Activated CD8-positive, alpha-beta T cell treated with anti-CD3 and anti-CD28 coated beads for 36 hours (primary cell): Measurements from ENCODE around the gene ALDH7A1. TPM values are rescaled to one million over a fixed set of nuclear protein-coding genes. Genes with fewer than 3 reads are reported as not detected.
"Not testable (repeated sequence)": the region's sequence is repeated elsewhere in the genome, so short reads cannot be mapped to it uniquely, and the experiment has no call there.

Experiments
- ATAC-seq: fragments of 200-7000 bp; cut with Tn5 transposase; one replicate; pipeline ENCODE4 v1.10.0; 2021; ENCODE audit warnings: mild to moderate bottlenecking, moderate library complexity
- CTCF ChIA-PET: fragments of 350-600 bp; sonication (Branson Sonifier 250); formaldehyde crosslinking; loops from one replicate; lab custom pipeline; 2021; ENCODE audit warnings: antibody characterized with exemption; lab: Charles Lee
- POLR2A ChIA-PET: fragments of 350-600 bp; sonication (Branson Sonifier 250); formaldehyde crosslinking; loops from one replicate; lab custom pipeline; 2021; ENCODE audit warnings: antibody characterized with exemption; lab: Charles Lee
- DNase-seq: peaks from one replicate; pipeline ENCODE4 v3.0.0-alpha.2; 2020
- H3K27ac Mint-ChIP-seq: one replicate; pipeline ENCODE4 v1.8.0; 2021; ENCODE audit warnings: mild to moderate bottlenecking, mixed read lengths
- H3K27me3 Mint-ChIP-seq: one replicate; pipeline ENCODE4 v1.8.0; 2021; ENCODE audit warnings: mixed read lengths
- H3K36me3 Mint-ChIP-seq: one replicate; pipeline ENCODE4 v1.8.0; 2021; ENCODE audit warnings: low read depth, mixed read lengths
- H3K4me1 Mint-ChIP-seq: one replicate; pipeline ENCODE4 v1.8.0; 2021; ENCODE audit warnings: low read depth, mixed read lengths
- H3K4me3 Mint-ChIP-seq: one replicate; pipeline ENCODE4 v1.8.0; 2021; ENCODE audit warnings: mild to moderate bottlenecking, moderate library complexity, mixed read lengths
- H3K9me3 Mint-ChIP-seq: one replicate; pipeline ENCODE4 v1.8.0; 2021; ENCODE audit warnings: mixed read lengths
- intact Hi-C: fragments of 100-400 bp; cut with micrococcal nuclease; formaldehyde crosslinking; loops from one replicate; pipeline ENCODE4 v1.10.0; 2022
- total RNA-seq, 2 experiments: library from RNA; stranded (reverse); gene quantifications; one replicate each; pipeline ENCODE4 v1.2.3, GENCODE V29; 2021
- TF ChIP-seq, protein P1 (sequence below): fragments of 200-600 bp; IDR thresholded peaks from one replicate; pipeline ENCODE4 v1.8.0; 2022; ENCODE audit warnings: antibody characterized with exemption, mild to moderate bottlenecking

The ALDH7A1 gene
- total RNA-seq, 2 experiments from 2014 or later, result 4.8 to 5.1 TPM

DNA sequence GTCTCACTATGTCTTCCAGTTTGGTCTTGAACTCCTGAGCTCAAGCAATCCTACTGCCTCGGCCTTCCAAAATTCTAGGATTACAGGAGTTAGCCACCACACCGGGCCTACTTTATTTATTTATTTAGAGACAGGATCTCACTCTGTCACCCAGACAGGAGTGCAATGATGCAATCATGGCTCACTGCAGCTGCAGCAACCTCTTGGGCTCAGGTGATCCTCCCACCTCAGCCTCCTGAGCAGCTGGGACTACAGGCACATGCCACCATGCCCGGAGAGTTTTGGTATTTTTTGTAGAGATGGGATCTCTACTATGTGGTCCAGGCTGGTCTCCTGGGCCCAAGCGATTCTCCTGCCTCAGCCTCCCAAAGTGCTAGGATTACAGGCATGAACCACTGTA is 38.5 kb upstream of the ALDH7A1 start:
- TF ChIP-seq, protein P1, sequence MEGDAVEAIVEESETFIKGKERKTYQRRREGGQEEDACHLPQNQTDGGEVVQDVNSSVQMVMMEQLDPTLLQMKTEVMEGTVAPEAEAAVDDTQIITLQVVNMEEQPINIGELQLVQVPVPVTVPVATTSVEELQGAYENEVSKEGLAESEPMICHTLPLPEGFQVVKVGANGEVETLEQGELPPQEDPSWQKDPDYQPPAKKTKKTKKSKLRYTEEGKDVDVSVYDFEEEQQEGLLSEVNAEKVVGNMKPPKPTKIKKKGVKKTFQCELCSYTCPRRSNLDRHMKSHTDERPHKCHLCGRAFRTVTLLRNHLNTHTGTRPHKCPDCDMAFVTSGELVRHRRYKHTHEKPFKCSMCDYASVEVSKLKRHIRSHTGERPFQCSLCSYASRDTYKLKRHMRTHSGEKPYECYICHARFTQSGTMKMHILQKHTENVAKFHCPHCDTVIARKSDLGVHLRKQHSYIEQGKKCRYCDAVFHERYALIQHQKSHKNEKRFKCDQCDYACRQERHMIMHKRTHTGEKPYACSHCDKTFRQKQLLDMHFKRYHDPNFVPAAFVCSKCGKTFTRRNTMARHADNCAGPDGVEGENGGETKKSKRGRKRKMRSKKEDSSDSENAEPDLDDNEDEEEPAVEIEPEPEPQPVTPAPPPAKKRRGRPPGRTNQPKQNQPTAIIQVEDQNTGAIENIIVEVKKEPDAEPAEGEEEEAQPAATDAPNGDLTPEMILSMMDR, result no peak
- CTCF ChIA-PET, result no interaction called here
- H3K4me1 Mint-ChIP-seq, result no peaks in the 10 kb centered on the region

DNA sequence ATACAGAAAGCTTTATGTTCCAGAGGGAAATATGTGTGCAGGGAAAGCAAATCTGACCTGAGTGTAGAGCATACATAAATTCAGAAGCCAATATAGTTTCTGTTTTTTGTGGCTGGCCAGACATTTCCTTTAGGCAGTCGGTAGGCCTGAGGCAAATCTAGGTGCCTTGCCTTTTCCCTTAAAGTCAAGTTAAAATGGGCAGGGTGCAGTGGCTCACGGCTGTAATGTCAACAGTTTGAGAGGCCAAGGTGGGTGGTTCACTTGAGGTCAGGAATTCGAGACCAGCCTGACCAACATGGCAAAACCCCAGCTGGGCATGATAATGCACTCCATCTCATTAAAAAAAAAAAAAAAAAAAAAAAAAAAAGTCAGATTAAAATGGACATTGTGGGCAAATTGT is 36.9 kb upstream of the ALDH7A1 start:
- ChIA-PET POLR2A (no interaction called here), CTCF (interaction anchor here (0.5 kb wide), 1 partner anchor 104 kb away, joined by 3 read pairs; no protein-coding TSS in a partner anchor)
- Mint-ChIP-seq H3K36me3 (no peaks in the 10 kb centered on the region), H3K27ac (no peak overlapping the region), H3K9me3 (no peaks in the 10 kb centered on the region), H3K27me3 (no peaks in the 10 kb centered on the region), H3K4me3 (no peak overlapping the region), H3K4me1 (no peaks in the 10 kb centered on the region)
- DNase-seq, result no peak
- TF ChIP-seq, protein P1, result no peak
- ATAC-seq, result no peak
- intact Hi-C loops, result no loop called here

More for the DNA sequence above, 38.5 kb upstream of the ALDH7A1 start:
- intact Hi-C loops, result no loop called here
- POLR2A ChIA-PET, result no interaction called here
- Mint-ChIP-seq H3K36me3 (no peaks in the 10 kb centered on the region), H3K9me3 (no peaks in the 10 kb centered on the region), H3K4me3 (no peak overlapping the region), H3K27me3 (no peaks in the 10 kb centered on the region), H3K27ac (no peak overlapping the region)
- DNase-seq (no peak), ATAC-seq (no peak)

DNA sequence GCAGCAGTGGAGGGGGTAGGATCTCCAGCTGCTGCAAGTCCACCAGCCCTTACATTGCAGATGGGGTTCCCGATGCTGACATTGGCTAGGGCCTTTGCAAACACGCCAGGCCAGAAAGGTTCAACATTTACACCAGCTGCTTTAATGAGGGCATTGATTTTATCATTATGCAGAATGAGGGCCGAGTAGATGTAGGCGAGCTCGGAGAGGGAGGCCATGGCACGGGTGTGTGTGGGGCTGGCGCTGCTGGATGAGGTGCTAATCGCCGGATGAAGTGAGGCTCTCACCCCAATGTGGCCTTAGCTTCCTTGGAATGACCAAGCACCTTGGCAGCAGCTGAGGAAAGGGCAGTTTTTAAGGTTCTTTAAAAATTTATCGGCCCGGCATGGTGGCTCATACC is 33.1 kb upstream of the ALDH7A1 start:
- Mint-ChIP-seq H3K4me3 (no peak overlapping the region), H3K36me3 (peaks cover 24% of the 10 kb centered on the region), H3K9me3 (no peaks in the 10 kb centered on the region), H3K27ac (no peak overlapping the region), H3K27me3 (no peaks in the 10 kb centered on the region), H3K4me1 (peaks cover 11% of the 10 kb centered on the region)
- intact Hi-C loops, result no loop called here
- DNase-seq (no peak), ATAC-seq (no peak)
- POLR2A ChIA-PET, result no interaction called here
- TF ChIP-seq, protein P1, result no peak
- CTCF ChIA-PET, result no interaction called here

DNA sequence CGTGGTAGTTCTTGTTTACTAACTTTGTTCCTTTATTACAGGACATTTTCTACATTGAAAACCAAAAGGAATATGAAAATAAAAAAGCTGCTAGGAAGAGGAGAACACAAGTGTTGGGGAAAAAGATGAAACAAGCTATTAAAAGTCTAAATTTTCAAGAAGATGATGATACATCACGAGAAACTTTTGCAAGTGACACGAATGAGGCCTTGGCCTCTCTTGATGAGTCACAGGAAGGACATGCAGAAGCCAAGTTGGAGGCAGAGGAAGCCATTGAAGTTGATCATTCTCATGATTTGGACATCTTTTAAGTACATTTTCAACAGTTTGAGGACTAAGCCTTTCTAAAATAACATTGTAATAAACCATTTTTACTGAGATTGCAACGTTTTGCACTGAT is 29.5 kb upstream of the ALDH7A1 start:
- intact Hi-C loops, result no loop called here
- H3K27ac Mint-ChIP-seq, result peak overlapping the region; percentile 86
- H3K4me3 Mint-ChIP-seq, result no peak overlapping the region
- ATAC-seq (peak; percentile 55), DNase-seq (peak; percentile 35)
- TF ChIP-seq, protein P1, result no peak
- ChIA-PET POLR2A (interaction anchor here (1.8 kb wide), 1 partner anchor 23 kb away, joined by 5 read pairs; the partner anchor contains the start of gene PHAX), CTCF (no interaction called here)
- peaks cover 11% of the 10 kb centered on the region for H3K4me1 Mint-ChIP-seq
- H3K27me3 Mint-ChIP-seq, result no peaks in the 10 kb centered on the region
- no peaks in the 10 kb centered on the region for H3K9me3 Mint-ChIP-seq
- peaks cover 24% of the 10 kb centered on the region for H3K36me3 Mint-ChIP-seq

DNA sequence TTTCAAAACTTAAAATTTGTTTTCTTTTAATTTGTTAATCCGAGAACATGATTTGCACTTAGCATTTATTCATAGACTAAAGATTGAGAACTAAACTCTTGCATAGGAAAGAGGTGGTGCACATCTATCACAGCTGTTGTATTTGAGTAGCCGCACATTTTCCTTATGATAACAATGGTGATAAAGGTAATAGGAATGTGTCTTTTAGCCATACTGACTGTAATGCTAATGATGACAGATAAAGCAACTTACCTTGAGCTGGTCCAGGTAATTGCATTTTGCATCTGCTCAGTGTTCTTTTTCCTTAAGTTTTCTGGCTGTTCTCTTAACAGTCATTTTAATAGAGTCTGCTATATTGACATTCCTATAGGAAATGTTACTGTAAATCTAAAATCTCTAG is 24.8 kb upstream of the ALDH7A1 start:
- TF ChIP-seq, protein P1, result no peak
- Mint-ChIP-seq H3K9me3 (no peaks in the 10 kb centered on the region), H3K27ac (no peak overlapping the region), H3K27me3 (no peaks in the 10 kb centered on the region), H3K4me1 (peaks cover 18% of the 10 kb centered on the region), H3K4me3 (no peak overlapping the region), H3K36me3 (peaks cover 26% of the 10 kb centered on the region)
- no peak for DNase-seq
- intact Hi-C loops, result no loop called here
- no peak for ATAC-seq
- CTCF ChIA-PET, result no interaction called here
- POLR2A ChIA-PET, result no interaction called here

DNA sequence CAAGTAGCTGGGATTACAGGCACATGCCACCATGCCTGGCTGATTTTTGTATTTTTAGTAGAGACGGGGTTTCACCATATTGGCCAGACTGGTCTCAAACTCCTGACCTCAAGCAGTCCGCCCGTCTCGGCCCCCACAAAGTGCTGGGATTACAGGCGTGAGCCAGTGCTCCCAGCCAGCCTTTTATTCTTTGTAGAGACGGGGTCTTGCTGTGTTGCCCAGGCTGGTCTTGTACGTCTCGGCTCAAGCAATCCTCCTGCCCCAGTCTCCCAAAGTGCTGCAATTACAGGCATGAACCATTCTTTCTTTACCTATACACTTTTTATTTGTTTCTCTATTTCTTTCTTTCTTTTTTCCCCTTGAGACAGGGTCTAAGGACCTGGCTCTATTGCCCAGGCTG is 22.6 kb upstream of the ALDH7A1 start:
- ATAC-seq, H3K4me3 Mint-ChIP-seq, H3K9me3 Mint-ChIP-seq, H3K27ac Mint-ChIP-seq, H3K27me3 Mint-ChIP-seq, CTCF ChIA-PET, POLR2A ChIA-PET, DNase-seq, intact Hi-C loops: not testable (repeated sequence)
- H3K36me3 Mint-ChIP-seq, result peaks cover 17% of the 10 kb centered on the region
- H3K4me1 Mint-ChIP-seq, result peaks cover 14% of the 10 kb centered on the region
